ENCODE results near the gene ARFGEF3.
"Not testable (repeated sequence)": the region's sequence is repeated elsewhere in the genome, so short reads cannot be mapped to it uniquely, and the experiment has no call there.

- not testable (repeated sequence) for TF ChIP-seq CTCF, POLR2AphosphoS5 (IDR thresholded peaks at IDR 0.05)
These were observed 50.8 kb downstream of the ARFGEF3 start for GRCh38 chr6:138212530-138212929.
